GM12874 (cell line): ENCODE measurements around the gene RASSF6.

Experiments used
- TF ChIP-seq, protein P1 (sequence below): IDR thresholded peaks from 2 replicates; pipeline ENCODE4 v1.5.1; 2011; ENCODE audit warnings: low read depth, mild to moderate bottlenecking, control low read depth, low read length, moderate library complexity; ENCODE audit not compliant: insufficient read depth

RASSF6 gene

DNA sequence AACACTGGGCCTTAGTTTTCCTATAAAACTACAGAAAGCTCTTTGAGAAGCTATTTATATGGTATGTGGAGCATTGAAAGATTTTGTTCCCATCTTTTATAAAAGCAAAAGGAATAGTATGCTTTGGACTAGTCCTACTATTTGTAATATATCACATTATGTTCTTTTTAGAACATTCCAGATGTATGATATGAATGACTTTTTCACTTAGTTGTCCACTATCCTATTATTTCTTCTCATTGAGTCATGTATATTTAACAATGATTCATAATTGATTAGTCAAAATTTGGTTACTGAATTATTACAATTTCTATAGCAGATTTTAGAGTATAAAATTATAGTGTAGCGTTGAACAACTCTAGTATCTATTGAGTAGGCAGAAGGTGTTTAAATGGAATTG, 34.2 kb downstream of the RASSF6 start:
- TF ChIP-seq, protein P1, sequence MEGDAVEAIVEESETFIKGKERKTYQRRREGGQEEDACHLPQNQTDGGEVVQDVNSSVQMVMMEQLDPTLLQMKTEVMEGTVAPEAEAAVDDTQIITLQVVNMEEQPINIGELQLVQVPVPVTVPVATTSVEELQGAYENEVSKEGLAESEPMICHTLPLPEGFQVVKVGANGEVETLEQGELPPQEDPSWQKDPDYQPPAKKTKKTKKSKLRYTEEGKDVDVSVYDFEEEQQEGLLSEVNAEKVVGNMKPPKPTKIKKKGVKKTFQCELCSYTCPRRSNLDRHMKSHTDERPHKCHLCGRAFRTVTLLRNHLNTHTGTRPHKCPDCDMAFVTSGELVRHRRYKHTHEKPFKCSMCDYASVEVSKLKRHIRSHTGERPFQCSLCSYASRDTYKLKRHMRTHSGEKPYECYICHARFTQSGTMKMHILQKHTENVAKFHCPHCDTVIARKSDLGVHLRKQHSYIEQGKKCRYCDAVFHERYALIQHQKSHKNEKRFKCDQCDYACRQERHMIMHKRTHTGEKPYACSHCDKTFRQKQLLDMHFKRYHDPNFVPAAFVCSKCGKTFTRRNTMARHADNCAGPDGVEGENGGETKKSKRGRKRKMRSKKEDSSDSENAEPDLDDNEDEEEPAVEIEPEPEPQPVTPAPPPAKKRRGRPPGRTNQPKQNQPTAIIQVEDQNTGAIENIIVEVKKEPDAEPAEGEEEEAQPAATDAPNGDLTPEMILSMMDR, result no peak

DNA sequence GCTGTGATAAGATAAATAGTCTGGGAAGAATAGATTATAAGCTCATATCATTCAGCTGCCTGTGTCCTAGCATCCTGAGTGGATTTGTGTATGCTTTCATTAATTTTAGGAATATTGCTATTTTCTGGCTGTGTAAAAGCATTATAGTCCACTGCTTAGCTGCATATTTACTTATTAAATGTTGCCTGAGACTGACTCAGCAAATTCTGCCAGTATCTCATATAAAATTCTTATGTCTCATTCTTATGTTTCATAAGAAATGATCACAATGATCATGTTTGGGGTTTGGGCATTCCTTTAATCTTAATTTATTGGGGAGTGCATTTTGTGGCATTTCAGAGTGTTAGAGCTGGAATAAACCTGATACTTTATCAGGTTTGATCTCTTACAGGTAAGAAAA, 34.9 kb downstream of the RASSF6 start:
- TF ChIP-seq, protein P1, result no peak

DNA sequence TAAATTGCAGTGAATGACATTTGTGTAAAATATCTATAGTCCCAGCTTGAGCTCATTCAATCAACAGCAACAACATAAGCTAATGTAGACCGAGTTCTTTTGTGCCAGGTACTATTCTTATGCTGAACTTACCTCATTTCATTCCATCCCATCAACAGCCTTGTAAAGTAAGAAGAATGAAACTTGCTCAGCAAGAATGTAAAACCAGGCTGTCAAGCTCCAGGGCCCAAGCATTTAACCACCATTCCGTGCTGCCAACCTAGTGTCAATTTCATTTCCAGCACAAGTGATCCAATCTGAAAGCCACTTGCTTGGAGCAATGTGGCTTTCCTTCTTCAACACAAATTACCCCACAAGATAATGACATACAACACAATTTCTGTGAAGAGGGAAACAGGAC, 36.6 kb downstream of the RASSF6 start:
- TF ChIP-seq, protein P1, result no peak

GRCh38 chr4:73577371-73577770, 42.9 kb downstream of the RASSF6 start:
- TF ChIP-seq, protein P1, result no peak

GRCh38 chr4:73576381-73576780, 43.9 kb downstream of the RASSF6 start:
- TF ChIP-seq, protein P1, result no peak

DNA sequence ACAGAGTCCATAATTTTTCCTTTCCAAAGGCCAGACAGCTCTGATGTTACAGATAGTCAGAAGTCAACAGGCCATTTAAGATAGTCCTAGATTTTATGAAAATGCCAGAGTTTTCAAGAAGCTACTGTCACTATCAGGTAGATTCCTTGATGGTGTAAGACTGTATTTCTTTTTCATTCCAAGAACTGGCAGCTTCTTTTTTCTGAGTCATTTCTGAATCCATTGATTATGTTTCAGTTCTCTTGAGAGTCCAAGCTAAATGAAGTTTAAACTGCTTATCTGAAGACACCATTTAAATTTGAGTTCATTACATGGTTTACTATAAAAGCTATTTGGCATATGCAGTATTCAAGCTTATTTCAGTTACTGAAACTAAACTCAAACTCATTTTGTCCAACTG, 44.6 kb downstream of the RASSF6 start:
- TF ChIP-seq, protein P1, result no peak

DNA sequence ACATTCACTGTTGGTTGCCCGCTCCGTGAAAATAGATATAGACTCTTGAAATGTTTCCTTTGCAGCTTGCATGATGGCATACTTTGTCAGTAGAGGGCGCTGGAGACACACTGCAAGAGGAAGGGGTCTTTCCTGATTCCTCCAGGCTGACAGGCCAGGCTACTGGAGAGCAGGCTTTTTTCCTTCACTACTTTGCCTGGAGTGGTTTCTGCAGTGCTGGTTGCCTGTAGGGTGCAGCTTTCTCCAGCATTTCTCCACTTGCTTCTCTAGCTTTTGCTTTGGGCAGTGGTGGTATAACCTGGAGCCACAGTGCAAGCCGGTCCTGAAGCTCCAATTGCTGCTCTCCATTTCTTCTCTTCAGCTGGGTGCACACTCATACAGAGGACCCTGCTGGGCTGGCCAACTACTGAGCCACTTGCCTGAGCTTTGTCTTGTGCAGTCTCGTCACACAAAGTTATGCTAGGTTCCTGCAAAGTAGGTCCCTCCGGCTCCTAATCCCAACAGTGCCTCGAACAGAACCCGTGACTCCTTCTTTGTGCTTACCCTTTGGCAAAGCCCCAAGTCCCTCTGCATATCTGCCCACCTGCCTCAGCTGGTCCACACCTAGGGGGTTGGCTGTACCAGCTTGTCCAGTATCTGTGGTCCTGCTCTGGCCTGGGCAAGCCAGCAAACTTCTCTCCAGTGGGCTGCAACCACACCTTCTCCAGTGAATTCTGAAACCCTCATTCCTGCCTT, 46.3 kb downstream of the RASSF6 start:
- TF ChIP-seq, protein P1, result peak; percentile 87
